HCT116 (cell line): ENCODE results near the gene SPTBN1. TPM values are rescaled to one million over a fixed set of nuclear protein-coding genes. Genes with fewer than 3 reads are reported as not detected.

Experiments
- ATAC-seq: fragments of 200-7000 bp; cut with Tn5 transposase; 2 replicates; pipeline ENCODE4 v1.9.1; 2020; ENCODE audit warnings: mild to moderate bottlenecking, moderate library complexity
- BruUV-seq: library from RNA; stranded (reverse); fragments of 400-500 nt; replicated peaks from 2 replicates; lab custom pipeline; 2021; lab: Mats Ljungman, UMichigan
- CTCF ChIA-PET: fragments of 300-600 bp; sonication (Branson Sonifier 250); formaldehyde crosslinking; loops from one replicate; lab custom pipeline; 2021; ENCODE audit warnings: antibody characterized with exemption; lab: Charles Lee
- POLR2A ChIA-PET: fragments of 300-600, 350-600 bp; sonication (Branson Sonifier 250); formaldehyde crosslinking; loops from one replicate; lab custom pipeline; 2021; ENCODE audit warnings: antibody characterized with exemption; lab: Charles Lee
- RAD21 ChIA-PET, 2 experiments: fragments of 300-600 bp; sonication (Branson Sonifier 250); formaldehyde crosslinking; loops; one replicate each; lab custom pipeline; 2023; ENCODE audit warnings: low total read pairs in 2 of 2; ENCODE audit not compliant: uncharacterized antibody in 2 of 2, unreplicated experiment in 2 of 2, low non-redundant PET in 1 of 2; lab: Charles Lee
- DNase-seq: peaks from one replicate; pipeline ENCODE4 v3.0.0-alpha.2; 2010; ENCODE audit warnings: low read depth, low spot score
- H2AFZ ChIP-seq: fragments of 200-600 bp; shearing (Covaris generic), sonication (generic); 2 replicates; pipeline ENCODE4 v1.6.1; 2017; ENCODE audit warnings: low read depth, mixed run types, mixed read lengths, antibody characterized with exemption, low read length; ENCODE audit not compliant: poor library complexity, severe bottlenecking
- H3K27ac ChIP-seq: 2 replicates; pipeline ENCODE4 v1.5.1; 2012; ENCODE audit warnings: low read depth, low read length
- H3K27me3 ChIP-seq: fragments of 200-600 bp; sonication (generic); 2 replicates; pipeline ENCODE4 v1.6.1; 2016; ENCODE audit warnings: mixed run types, low read length, mixed read lengths; ENCODE audit not compliant: insufficient read depth
- H3K36me3 ChIP-seq, 2 experiments: fragments of 200-500 bp in 1 of 2; fragments of 200-600 bp in 1 of 2; sonication (Bioruptor generic) in 1 of 2; sonication (generic) in 1 of 2; 2 replicates each; pipeline versions ENCODE4 v1.5.1 to v1.6.1; 2014 to 2016; ENCODE audit warnings: low read length in 2 of 2, inconsistent platforms in 1 of 2, mixed read lengths in 1 of 2, mixed run types in 1 of 2; ENCODE audit not compliant: insufficient read depth in 2 of 2, control insufficient read depth in 1 of 2
- H3K4me1 ChIP-seq, 2 experiments: fragments of 200-600 bp in 1 of 2; sonication (generic) in 1 of 2; 2 replicates each; pipeline versions ENCODE4 v1.5.1 to v1.6.1; 2012 to 2017; ENCODE audit warnings: low read length in 2 of 2, inconsistent platforms in 1 of 2, mild to moderate bottlenecking in 1 of 2, mixed read lengths in 1 of 2, mixed run types in 1 of 2, moderate library complexity in 1 of 2; ENCODE audit not compliant: insufficient read depth in 2 of 2, control insufficient read depth in 1 of 2
- H3K4me2 ChIP-seq: fragments of 200-600 bp; sonication (generic); 2 replicates; pipeline ENCODE4 v1.6.1; 2017; ENCODE audit warnings: mixed run types, low read length, mixed read lengths
- H3K4me3 ChIP-seq, 2 experiments: fragments of 200-600 bp in 1 of 2; sonication (generic) in 1 of 2; replicated peaks in 1 of 2; 2 replicates each; pipeline ENCODE4 v1.5.1; 2011 to 2016; ENCODE audit warnings: low read length in 2 of 2, control low read depth in 1 of 2, low read depth in 1 of 2, mild to moderate bottlenecking in 1 of 2, mixed read lengths in 1 of 2, mixed run types in 1 of 2
- H3K79me2 ChIP-seq: fragments of 200-600 bp; sonication (generic); 2 replicates; pipeline ENCODE4 v1.6.1; 2017; ENCODE audit warnings: mild to moderate bottlenecking, mixed run types, low read length, moderate library complexity, mixed read lengths; ENCODE audit not compliant: insufficient read depth
- H3K9ac ChIP-seq: fragments of 200-600 bp; sonication (generic); 2 replicates; pipeline ENCODE4 v1.6.1; 2016; ENCODE audit warnings: low read length, mixed read lengths
- H3K9me2 ChIP-seq: fragments of 200-600 bp; sonication (generic), shearing (Covaris generic); 2 replicates; pipeline ENCODE4 v1.6.1; 2017; ENCODE audit warnings: mixed run types, mild to moderate bottlenecking, moderate library complexity; ENCODE audit not compliant: insufficient read depth
- H3K9me3 ChIP-seq, 2 experiments: fragments of 200-500 bp in 1 of 2; fragments of 200-600 bp in 1 of 2; sonication (Bioruptor generic) in 1 of 2; sonication (generic) in 1 of 2; 2 replicates each; pipeline ENCODE4 v1.6.1; 2014 to 2017; ENCODE audit warnings: low read length in 2 of 2, mixed read lengths in 2 of 2, inconsistent platforms in 1 of 2, low read depth in 1 of 2, mild to moderate bottlenecking in 1 of 2, mixed run types in 1 of 2, moderate library complexity in 1 of 2; ENCODE audit not compliant: control insufficient read depth in 1 of 2, insufficient read depth in 1 of 2
- H4K20me1 ChIP-seq: fragments of 200-600 bp; sonication (generic), shearing (Covaris generic); 2 replicates; pipeline ENCODE4 v1.6.1; 2017; ENCODE audit warnings: mixed run types, mild to moderate bottlenecking, moderate library complexity; ENCODE audit not compliant: insufficient read depth
- RAD21 ChIP-seq: IDR thresholded peaks from 2 replicates; pipeline ENCODE4 v1.6.1; 2012; ENCODE audit warnings: low read depth, mild to moderate bottlenecking
- intact Hi-C: fragments of 100-400 bp; cut with micrococcal nuclease; formaldehyde crosslinking; loops from 2 replicates; pipeline ENCODE4 v1.10.0; 2022
- total RNA-seq: library from RNA; stranded (reverse); gene quantifications from one replicate; pipeline ENCODE4 v1.2.1, GENCODE V29; 2021; ENCODE audit not compliant: unreplicated experiment
- TF ChIP-seq, protein P1 (sequence below): IDR thresholded peaks from 2 replicates; pipeline ENCODE4 v1.6.1; 2012; ENCODE audit warnings: low read depth

The SPTBN1 gene
- total RNA-seq, 1 experiment from 2014 or later: 84.4 TPM

DNA sequence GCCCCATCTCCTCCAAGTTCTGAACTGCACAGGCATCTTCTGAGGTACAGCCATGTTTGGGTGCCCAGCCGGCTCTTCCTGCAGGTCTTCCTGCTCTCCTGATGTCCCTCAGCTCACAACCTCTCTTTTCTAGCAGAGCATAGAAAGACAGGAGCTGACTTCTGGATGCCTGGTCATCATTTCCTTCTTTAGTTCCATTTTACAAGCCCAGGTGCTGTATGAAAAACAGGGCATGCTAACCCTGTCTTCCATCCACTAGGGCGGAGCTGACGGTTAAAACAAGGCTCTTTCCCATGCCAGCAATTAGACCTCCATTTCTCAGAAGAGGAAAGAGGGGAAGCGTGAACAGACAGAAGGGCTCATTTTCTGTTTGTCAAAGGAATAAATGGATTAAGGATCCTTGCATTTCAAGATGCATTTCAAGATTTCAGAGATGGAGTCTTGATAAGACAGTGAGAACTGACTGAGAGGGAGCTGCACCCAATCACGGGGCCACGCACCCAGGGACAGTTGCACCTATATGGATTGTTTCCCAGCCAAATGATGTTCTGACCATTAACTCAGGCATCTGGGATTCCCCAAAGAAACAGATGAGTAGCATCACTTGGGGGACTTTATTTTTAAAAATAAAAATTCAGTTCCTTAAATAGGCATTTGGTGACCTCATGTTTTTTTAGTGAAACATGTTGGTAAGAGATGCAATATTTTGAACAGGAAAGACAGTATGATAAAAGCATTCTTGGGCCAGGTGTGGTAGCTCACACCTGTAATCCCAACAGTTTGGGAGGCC lies 221.5 kb downstream of the SPTBN1 start:
- no TSS peak for BruUV-seq

More for the DNA sequence above, 221.5 kb downstream of the SPTBN1 start:
- TF ChIP-seq RAD21: 0 out of 2 replicates have a peak, but pooled peaks have one; percentile 9
- TF ChIP-seq, protein P1, sequence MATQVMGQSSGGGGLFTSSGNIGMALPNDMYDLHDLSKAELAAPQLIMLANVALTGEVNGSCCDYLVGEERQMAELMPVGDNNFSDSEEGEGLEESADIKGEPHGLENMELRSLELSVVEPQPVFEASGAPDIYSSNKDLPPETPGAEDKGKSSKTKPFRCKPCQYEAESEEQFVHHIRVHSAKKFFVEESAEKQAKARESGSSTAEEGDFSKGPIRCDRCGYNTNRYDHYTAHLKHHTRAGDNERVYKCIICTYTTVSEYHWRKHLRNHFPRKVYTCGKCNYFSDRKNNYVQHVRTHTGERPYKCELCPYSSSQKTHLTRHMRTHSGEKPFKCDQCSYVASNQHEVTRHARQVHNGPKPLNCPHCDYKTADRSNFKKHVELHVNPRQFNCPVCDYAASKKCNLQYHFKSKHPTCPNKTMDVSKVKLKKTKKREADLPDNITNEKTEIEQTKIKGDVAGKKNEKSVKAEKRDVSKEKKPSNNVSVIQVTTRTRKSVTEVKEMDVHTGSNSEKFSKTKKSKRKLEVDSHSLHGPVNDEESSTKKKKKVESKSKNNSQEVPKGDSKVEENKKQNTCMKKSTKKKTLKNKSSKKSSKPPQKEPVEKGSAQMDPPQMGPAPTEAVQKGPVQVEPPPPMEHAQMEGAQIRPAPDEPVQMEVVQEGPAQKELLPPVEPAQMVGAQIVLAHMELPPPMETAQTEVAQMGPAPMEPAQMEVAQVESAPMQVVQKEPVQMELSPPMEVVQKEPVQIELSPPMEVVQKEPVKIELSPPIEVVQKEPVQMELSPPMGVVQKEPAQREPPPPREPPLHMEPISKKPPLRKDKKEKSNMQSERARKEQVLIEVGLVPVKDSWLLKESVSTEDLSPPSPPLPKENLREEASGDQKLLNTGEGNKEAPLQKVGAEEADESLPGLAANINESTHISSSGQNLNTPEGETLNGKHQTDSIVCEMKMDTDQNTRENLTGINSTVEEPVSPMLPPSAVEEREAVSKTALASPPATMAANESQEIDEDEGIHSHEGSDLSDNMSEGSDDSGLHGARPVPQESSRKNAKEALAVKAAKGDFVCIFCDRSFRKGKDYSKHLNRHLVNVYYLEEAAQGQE: no peak
- no peak overlapping the region for H3K27ac ChIP-seq
- no peak overlapping the region for H2AFZ ChIP-seq
- H4K20me1 ChIP-seq: no peaks in the 10 kb centered on the region
- ChIA-PET POLR2A (no interaction called here), RAD21 (no interaction called here), CTCF (interaction anchor here (1.4 to 4.5 kb wide), 2 partner anchors 12 to 27 kb away, joined by 3 to 30 read pairs; no protein-coding TSS in a partner anchor)
- no peaks in the 10 kb centered on the region for H3K27me3 ChIP-seq
- no peak overlapping the region for H3K4me3 ChIP-seq
- no peaks in the 10 kb centered on the region for H3K9me2 ChIP-seq
- intact Hi-C loops: no loop called here
- DNase-seq (no peak), ATAC-seq (no peak; the same call in 1 of the 2 replicates)
- H3K9me3 ChIP-seq: no peaks in the 10 kb centered on the region
- no peaks in the 10 kb centered on the region for H3K4me1 ChIP-seq
- no peaks in the 10 kb centered on the region for H3K36me3 ChIP-seq
- H3K9ac ChIP-seq: no peak overlapping the region
- H3K79me2 ChIP-seq: no peaks in the 10 kb centered on the region
- no peak overlapping the region for H3K4me2 ChIP-seq
